GM12874 (cell line): ENCODE data around the gene MYO7A.

Experiments
- CTCF ChIP-seq: IDR thresholded peaks from 2 replicates; pipeline ENCODE4 v1.5.1; 2011; ENCODE audit warnings: low read depth, mild to moderate bottlenecking, control low read depth, low read length, moderate library complexity; ENCODE audit not compliant: insufficient read depth

Gene MYO7A

GRCh38 chr11:77215106-77215505, 87.1 kb downstream of the MYO7A start:
- TF ChIP-seq CTCF: no peak

- no peak for TF ChIP-seq CTCF
Observed at GRCh38 chr11:77217156-77217555, 89.1 kb downstream of the MYO7A start.

GRCh38 chr11:77223797-77224196, 95.8 kb downstream of the MYO7A start:
- no peak for TF ChIP-seq CTCF

GRCh38 chr11:77230878-77231605, 103.0 kb downstream of the MYO7A start:
- TF ChIP-seq CTCF: no peak

GRCh38 chr11:77231800-77232199, 103.8 kb downstream of the MYO7A start:
- no peak for TF ChIP-seq CTCF

- TF ChIP-seq CTCF: no peak
Observed at GRCh38 chr11:77232242-77232641, 104.2 kb downstream of the MYO7A start.

GRCh38 chr11:77233011-77233410, 105.0 kb downstream of the MYO7A start:
- TF ChIP-seq CTCF: no peak
